ENCODE results near the gene SLC10A1. TPM values are rescaled to one million over a fixed set of nuclear protein-coding genes. Genes with fewer than 3 reads are reported as not detected.

Gene SLC10A1
- total and polyA plus RNA-seq, 2 experiments from 2014 or later: 0.10 TPM; not detected in 1

- Mint-ChIP-seq H3K9me3 (no peaks in the 10 kb centered on the region), H3K27me3 (ENCODE audit: insufficient read depth, low read depth, poor library complexity) (peaks cover 4% of the 10 kb centered on the region), H3K4me3 (no peak overlapping the region), H3K27ac (no peak overlapping the region), H3K36me3 (ENCODE audit: low read depth) (peaks cover 72% of the 10 kb centered on the region), H3K4me1 (no peaks in the 10 kb centered on the region)
- H3K27me3 ChIP-seq (ENCODE audit: insufficient read depth): no peaks in the 10 kb centered on the region
- H3K79me2 ChIP-seq (replicated peaks; ENCODE audit: insufficient read depth): peaks cover 12% of the 10 kb centered on the region; the same call in 1 of the 2 replicates
- ATAC-seq (no peak), DNase-seq (ENCODE audit: low spot score) (no peak)
- H3F3A ChIP-seq (replicated peaks; ENCODE audit: low read depth): no peaks in the 10 kb centered on the region; the same call in none of the 2 replicates
- no peak overlapping the region for H3K4me2 ChIP-seq
- no peak overlapping the region for H3K27ac ChIP-seq (ENCODE audit: low read depth)
- H3K4me1 ChIP-seq (ENCODE audit: insufficient read depth): no peaks in the 10 kb centered on the region
- peaks cover 41% of the 10 kb centered on the region for H3K36me3 ChIP-seq (ENCODE audit: insufficient read depth)
- H4K20me1 ChIP-seq (replicated peaks; ENCODE audit: insufficient read depth): peaks cover 16% of the 10 kb centered on the region
- no peaks in the 10 kb centered on the region for H3K9me2 ChIP-seq (ENCODE audit: insufficient read depth)
- TF ChIP-seq ZNF462 (CRISPR knock-in tag; IDR thresholded peaks at IDR 0.05) (no peak), CTCF (conservative IDR thresholded peaks at IDR 0.05; ENCODE audit: low read depth in 2 of 2) (no peak), STAT1 (IDR thresholded peaks at IDR 0.05; ENCODE audit: unreplicated experiment) (no peak), EZH2phosphoT487 (IDR thresholded peaks at IDR 0.05; ENCODE audit: unreplicated experiment) (no peak), EZH2 (IDR thresholded peaks at IDR 0.05; ENCODE audit: low read depth, unreplicated experiment) (no peak)
- no peak overlapping the region for H2AFZ ChIP-seq
- H3K4me3 ChIP-seq: no peak overlapping the region
These were observed 20.1 kb downstream of the SLC10A1 start for GRCh38 chr14:69776875-69777453.

All from GM23338 (cell line).